WI38 (cell line): Measurements from ENCODE around the gene ZNF132.
"Not testable (repeated sequence)": the region's sequence is repeated elsewhere in the genome, so short reads cannot be mapped to it uniquely, and the experiment has no call there.

Experiments
- H3K4me3 ChIP-seq: 2 replicates; pipeline ENCODE4 v1.5.1; 2011; ENCODE audit warnings: low read depth, mild to moderate bottlenecking, control low read depth, low read length
- TF ChIP-seq, protein P1 (sequence below): IDR thresholded peaks from 2 replicates; pipeline ENCODE4 v1.5.1; 2012; ENCODE audit warnings: low read depth, mild to moderate bottlenecking, control low read depth, low read length

The ZNF132 gene

DNA sequence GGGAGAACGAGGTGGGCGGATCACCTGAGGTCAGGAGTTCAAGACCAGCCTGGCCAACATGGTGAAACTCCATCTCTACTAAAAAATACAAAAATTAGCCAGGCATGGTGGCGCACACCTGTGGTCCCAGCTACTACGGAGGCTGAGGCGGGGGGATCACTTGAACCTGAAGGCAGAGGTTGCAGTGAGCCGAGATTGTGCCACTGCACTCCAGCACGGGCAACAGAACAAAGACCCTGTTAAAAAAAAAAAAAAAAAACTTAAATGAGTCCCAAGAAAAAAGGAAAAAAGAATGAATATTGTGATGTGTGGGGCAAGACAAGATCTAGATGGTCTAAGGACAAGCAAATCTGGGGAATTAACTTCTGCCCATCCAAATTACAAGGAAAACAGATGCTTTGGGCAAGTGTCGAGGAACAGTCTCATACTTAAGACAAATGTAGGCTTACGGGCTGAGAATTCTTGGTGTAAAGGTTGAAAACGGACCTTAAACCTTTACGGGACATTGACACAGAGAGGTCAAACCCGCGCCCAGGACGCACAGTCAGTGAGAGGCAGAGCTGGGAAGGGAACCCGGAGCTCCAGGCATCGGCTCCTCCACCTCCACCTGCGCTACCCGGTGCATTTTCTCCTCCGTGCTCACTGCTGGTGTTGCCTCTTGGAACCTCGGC, 26.3 kb upstream of the ZNF132 start:
- H3K4me3 ChIP-seq = peak overlapping the region; percentile 87
- TF ChIP-seq, protein P1, sequence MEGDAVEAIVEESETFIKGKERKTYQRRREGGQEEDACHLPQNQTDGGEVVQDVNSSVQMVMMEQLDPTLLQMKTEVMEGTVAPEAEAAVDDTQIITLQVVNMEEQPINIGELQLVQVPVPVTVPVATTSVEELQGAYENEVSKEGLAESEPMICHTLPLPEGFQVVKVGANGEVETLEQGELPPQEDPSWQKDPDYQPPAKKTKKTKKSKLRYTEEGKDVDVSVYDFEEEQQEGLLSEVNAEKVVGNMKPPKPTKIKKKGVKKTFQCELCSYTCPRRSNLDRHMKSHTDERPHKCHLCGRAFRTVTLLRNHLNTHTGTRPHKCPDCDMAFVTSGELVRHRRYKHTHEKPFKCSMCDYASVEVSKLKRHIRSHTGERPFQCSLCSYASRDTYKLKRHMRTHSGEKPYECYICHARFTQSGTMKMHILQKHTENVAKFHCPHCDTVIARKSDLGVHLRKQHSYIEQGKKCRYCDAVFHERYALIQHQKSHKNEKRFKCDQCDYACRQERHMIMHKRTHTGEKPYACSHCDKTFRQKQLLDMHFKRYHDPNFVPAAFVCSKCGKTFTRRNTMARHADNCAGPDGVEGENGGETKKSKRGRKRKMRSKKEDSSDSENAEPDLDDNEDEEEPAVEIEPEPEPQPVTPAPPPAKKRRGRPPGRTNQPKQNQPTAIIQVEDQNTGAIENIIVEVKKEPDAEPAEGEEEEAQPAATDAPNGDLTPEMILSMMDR = no peak

DNA sequence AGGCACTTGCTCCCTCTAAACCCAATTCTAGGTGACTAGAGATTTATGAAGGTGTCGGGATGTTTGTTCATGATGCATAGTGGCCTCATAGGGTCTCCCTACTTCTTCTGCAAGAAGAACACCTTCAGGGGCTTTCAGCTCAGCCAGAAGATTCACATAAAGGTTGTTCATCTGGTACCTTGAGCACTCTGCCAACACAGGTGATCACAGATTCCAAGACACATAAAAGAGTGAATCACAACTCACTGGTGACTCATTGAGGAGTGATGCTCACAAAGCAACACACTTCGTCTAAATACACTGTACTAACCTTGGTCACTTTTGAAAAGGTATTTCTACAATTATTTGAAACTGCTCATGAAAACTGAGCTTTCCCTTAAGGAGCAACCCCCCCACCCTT, 20.1 kb upstream of the ZNF132 start:
- no peak overlapping the region for H3K4me3 ChIP-seq
- TF ChIP-seq, protein P1 = no peak

DNA sequence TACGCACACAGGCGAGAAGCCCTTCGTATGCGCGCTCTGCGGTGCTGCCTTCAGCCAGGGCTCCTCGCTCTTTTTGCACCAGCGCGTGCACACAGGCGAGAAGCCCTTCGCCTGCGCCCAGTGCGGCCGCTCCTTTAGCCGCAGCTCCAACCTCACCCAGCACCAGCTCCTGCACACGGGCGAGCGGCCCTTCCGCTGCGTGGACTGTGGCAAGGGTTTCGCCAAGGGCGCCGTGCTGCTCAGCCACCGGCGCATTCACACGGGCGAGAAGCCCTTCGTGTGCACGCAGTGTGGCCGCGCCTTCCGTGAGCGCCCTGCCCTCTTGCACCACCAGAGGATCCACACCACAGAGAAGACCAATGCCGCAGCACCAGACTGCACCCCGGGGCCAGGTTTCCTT, 16.2 kb upstream of the ZNF132 start:
- TF ChIP-seq, protein P1 = no peak
- no peak overlapping the region for H3K4me3 ChIP-seq

DNA sequence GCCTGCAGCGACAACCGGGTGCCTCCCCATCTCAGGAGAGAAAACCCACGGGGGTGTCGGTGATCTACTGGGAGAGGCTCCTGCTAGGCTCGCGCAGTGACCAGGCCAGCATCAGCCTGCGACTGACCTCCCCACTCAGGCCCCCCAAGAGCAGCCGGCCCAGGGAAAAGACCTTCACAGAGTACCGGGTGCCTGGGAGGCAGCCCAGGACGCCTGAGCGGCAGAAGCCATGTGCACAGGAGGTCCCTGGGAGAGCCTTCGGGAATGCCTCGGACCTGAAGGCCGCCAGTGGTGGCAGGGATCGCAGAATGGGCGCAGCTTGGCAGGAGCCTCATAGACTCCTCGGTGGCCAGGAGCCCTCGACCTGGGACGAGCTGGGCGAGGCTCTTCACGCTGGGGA, 15.4 kb upstream of the ZNF132 start:
- TF ChIP-seq, protein P1 = no peak
- no peak overlapping the region for H3K4me3 ChIP-seq

DNA sequence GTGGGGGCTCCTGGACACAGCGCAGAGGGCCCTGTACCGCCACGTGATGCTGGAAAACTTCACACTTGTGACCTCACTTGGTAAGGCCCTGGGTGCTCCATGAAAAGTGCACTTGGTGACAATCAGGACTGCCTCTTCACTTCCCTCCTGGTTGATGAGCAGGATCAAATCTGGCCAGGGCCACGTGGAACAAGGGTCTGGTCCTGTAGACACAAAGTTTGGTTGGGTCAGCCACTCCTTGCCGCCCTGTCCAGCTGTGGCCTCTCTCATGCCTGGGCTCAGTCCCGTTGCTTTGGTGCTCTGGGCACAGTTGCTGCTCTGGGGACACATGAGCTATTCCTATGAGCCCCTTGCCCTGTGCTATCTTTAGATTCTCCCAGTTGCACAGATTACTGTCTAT, 13.8 kb upstream of the ZNF132 start:
- TF ChIP-seq, protein P1 = no peak
- no peak overlapping the region for H3K4me3 ChIP-seq

DNA sequence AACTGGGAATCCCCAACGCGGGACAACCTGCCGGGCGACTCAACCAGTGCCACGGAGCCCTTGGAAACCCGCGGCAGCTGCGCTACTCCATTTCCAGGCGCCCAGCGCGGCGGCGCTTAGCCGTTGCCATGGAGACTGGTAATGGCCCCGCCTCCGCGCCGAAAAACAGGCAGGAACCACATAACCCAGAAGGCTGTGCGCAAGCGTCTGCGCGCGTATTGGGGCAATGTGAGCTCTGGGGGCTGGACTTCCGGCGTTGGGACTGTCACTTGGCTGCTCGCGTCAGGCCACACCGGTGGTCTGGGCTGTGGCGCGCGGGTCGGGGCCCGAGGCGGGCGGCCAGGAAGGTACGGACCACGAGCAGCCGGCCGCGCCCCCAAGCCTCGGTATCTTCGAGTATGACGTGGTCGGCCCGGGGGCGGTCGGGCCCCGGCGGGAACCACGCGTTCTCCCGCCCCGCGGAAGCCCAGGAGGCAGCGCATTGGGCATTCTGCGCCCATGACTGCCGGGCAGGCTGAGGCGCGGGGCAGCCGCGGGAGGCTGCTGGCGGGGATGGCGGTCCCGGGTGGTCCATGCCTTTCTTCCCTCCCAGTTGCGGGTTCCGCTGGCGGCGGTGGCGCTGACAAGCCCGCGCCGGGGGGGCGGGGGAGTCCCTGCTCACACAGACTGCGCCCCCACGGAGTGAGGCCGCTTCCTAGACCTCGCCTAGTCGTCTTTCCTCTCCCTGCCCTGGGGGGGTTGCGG, 11.6 kb upstream of the ZNF132 start, which contains the start of gene ZNF324B:
Gene ZNF324B (plus strand): TSS at position 265 of the 744 bp plus-strand sequence. CDS start 2,080 bp downstream, outside the sequence.
- peak within 1 kb of the TSS; percentile 80 for H3K4me3 ChIP-seq
- TF ChIP-seq, protein P1 = no peak

DNA sequence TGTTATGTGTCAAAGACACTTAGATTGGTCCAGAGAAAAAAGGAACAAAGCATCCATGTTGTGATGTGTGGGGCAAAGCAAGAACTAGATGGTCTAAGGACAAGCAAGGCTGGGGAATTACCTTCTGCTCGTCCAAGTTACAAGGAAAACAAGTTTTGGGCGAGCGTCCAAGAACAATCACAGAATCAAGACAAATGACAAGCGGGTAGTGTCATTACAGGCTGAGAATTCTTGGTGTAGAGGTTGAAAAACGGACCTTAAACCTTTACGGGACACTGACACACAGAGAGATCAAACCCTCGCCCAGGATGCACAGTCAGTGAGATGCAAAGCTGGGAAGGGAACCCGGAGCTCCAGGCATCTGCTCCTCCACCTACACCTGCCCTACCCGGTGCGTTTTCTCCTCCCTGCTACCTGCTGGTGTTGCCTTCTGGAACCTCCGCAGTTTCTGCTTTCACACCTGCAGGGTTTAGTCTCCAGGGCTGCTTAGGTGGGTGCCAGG, 11.0 kb upstream of the ZNF132 start:
- peak overlapping the region; percentile 80 for H3K4me3 ChIP-seq
- TF ChIP-seq, protein P1 = no peak

DNA sequence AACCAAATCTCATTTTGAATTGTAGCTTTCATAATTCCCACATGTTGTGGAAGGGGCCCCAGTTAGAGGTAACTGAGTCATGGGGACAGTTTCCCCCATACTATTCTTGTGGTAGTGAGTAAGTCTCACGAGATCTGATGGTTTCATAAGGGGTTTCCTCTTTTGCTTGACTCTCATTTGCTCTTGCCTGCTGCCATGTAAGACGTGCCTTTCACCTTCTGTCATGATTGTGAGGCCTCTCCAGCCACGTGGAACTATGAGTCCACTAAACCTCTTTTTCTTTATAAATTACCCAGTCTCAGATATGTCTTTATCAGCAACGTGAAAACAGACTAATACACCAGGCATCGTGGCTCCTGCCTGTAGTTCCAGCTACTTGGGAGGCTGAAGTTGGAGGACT, 10.0 kb upstream of the ZNF132 start:
- H3K4me3 ChIP-seq = not testable (repeated sequence)

DNA sequence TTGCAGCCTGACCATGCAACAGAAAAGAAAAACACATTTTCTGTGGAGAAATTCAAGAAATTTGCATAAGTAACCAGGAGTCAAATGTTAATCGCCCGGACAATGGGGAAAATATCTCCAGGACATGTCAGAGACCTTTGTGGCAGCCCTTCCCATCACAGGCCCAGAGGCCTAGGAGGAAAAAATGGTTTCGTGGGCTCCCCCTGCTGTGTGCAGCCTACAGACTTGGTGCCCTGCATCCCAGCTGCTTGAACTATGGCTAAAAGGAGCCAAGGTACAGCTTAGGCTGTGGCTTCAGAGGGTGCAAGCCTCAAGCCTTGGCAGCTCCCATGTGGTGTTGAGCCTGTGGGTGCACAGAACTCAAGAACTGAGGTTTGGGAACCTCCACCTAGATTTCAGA, 8.9 kb upstream of the ZNF132 start:
- not testable (repeated sequence) for H3K4me3 ChIP-seq

DNA sequence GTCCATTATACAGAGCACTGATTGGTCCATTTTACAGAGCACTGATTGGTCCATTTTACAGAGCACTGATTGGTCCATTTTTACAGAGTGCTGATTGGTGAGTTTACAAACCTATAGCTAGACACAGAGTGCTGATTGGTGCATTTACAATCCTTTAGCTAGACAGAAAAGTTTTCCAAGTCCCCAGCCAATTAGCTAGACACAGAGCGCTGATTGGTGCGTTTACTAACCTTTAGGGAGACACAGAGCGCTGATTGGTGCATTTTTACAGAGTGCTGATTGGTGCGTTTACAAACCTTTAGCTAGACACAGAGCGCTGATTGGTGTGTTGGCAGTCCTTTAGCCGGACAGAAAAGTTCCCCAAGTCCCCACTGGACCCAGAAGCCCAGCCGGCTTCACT, 3.0 kb upstream of the ZNF132 start:
- H3K4me3 ChIP-seq = not testable (repeated sequence)
